DND-41 (cell line): ENCODE data around the gene ERP29.

ENCODE experiments used
- ATAC-seq: fragments of 200-7000 bp; cut with Tn5 transposase; 3 replicates; pipeline ENCODE4 v1.9.1; 2021; ENCODE audit warnings: low read depth; ENCODE audit not compliant: insufficient read depth
- DNase-seq: peaks from one replicate; pipeline ENCODE4 v3.0.0-alpha.2; 2020
- H2AFZ ChIP-seq: 2 replicates; pipeline ENCODE4 v1.6.0; 2012; ENCODE audit warnings: low read depth, low read length
- H3K27ac ChIP-seq: 2 replicates; pipeline ENCODE4 v1.5.1; 2012; ENCODE audit warnings: low read length, inconsistent platforms
- H3K27me3 ChIP-seq: fragments of 200-600 bp; sonication (generic); 2 replicates; pipeline ENCODE4 v1.6.0; 2012; ENCODE audit warnings: low read length, mild to moderate bottlenecking, inconsistent platforms; ENCODE audit not compliant: insufficient read depth, poor library complexity
- H3K36me3 ChIP-seq: 2 replicates; pipeline ENCODE4 v1.5.1; 2012; ENCODE audit warnings: low read length, inconsistent platforms; ENCODE audit not compliant: insufficient read depth
- H3K4me1 ChIP-seq: 2 replicates; pipeline ENCODE4 v1.5.1; 2012; ENCODE audit warnings: mild to moderate bottlenecking, low read length; ENCODE audit not compliant: insufficient read depth
- H3K4me2 ChIP-seq: 2 replicates; pipeline ENCODE4 v1.6.0; 2012; ENCODE audit warnings: mild to moderate bottlenecking, moderate library complexity, low read length, inconsistent platforms; ENCODE audit not compliant: insufficient read depth
- H3K4me3 ChIP-seq, 2 experiments: fragments of 200-600 bp in 1 of 2; shearing (Covaris generic) in 1 of 2; 2 replicates each; pipeline ENCODE4 v1.5.1; 2012 to 2016; ENCODE audit warnings: inconsistent platforms in 2 of 2, low read length in 2 of 2, mild to moderate bottlenecking in 2 of 2, low read depth in 1 of 2, moderate library complexity in 1 of 2
- H3K79me2 ChIP-seq: 2 replicates; pipeline ENCODE4 v1.6.0; 2012; ENCODE audit warnings: low read length, inconsistent platforms; ENCODE audit not compliant: insufficient read depth
- H3K9ac ChIP-seq: 2 replicates; pipeline ENCODE4 v1.6.0; 2012; ENCODE audit warnings: low read depth, mild to moderate bottlenecking, inconsistent platforms, low read length, moderate library complexity
- H3K9me3 ChIP-seq: 2 replicates; pipeline ENCODE4 v1.5.1; 2012; ENCODE audit warnings: low read length, moderate library complexity, mild to moderate bottlenecking, inconsistent platforms; ENCODE audit not compliant: insufficient read depth, severe bottlenecking
- H4K20me1 ChIP-seq: 2 replicates; pipeline ENCODE4 v1.6.0; 2012; ENCODE audit warnings: low read length; ENCODE audit not compliant: insufficient read depth
- EZH2 ChIP-seq: IDR thresholded peaks from 3 replicates; pipeline ENCODE4 v1.6.1; 2012; ENCODE audit warnings: borderline replicate concordance, low read depth, mild to moderate bottlenecking, moderate library complexity, low read length, inconsistent platforms; ENCODE audit not compliant: severe bottlenecking
- TF ChIP-seq, protein P1 (sequence below): IDR thresholded peaks from 2 replicates; pipeline ENCODE4 v1.5.1; 2012; ENCODE audit warnings: borderline replicate concordance, low read length, moderate library complexity, mild to moderate bottlenecking; ENCODE audit not compliant: poor library complexity, severe bottlenecking; ENCODE audit errors: extremely low read depth

ERP29 gene

DNA sequence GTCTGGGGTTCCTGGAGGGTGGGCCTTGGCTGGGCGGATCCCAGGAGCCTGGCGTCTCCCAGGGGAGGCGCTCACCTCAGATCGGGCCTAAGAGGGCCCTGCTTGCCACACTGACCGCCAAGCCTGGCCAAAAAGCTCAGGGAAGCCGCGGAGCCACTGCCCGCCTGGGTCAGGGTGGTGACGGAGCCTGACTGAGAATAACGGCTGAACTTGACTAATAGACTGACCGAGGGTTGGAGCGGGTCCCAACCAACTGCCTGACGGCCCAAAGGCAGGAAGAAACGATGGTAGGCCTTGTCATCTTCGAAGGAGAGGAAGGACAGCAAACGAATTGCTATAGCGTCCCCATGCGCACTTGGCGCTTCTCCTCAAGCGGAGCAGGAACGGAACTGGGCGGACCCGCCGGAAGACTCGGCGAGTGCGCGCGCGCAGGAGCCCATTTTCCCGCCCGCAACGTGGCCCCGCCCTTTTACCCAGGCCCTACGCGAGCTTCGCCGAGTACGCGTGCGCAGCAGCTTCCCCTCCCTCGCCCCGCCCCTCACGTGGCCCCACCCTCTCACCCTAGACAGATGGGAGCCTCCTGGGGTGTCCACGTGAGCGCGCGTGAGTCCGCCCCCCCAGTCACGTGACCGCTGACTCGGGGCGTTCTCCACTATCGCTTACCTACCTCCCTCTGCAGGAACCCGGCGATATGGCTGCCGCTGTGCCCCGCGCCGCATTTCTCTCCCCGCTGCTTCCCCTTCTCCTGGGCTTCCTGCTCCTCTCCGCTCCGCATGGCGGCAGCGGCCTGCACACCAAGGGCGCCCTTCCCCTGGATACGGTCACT, at the start of gene ERP29, which contains the start of gene TMEM116:
ERP29 (plus strand) TSS at position 652 of the 826 bp plus-strand sequence; CDS start at position 692, 40 bp downstream.
TMEM116 (minus strand) TSS at position 391 of the 826 bp plus-strand sequence. CDS start 7,895 bp downstream, outside the sequence.
- Histone ChIP-seq H3K27ac (peak within 1 kb of the TSS; percentile 99), H2AFZ (peak within 1 kb of the TSS; percentile 95)
- TF ChIP-seq EZH2 = no peak
- TF ChIP-seq, protein P1, sequence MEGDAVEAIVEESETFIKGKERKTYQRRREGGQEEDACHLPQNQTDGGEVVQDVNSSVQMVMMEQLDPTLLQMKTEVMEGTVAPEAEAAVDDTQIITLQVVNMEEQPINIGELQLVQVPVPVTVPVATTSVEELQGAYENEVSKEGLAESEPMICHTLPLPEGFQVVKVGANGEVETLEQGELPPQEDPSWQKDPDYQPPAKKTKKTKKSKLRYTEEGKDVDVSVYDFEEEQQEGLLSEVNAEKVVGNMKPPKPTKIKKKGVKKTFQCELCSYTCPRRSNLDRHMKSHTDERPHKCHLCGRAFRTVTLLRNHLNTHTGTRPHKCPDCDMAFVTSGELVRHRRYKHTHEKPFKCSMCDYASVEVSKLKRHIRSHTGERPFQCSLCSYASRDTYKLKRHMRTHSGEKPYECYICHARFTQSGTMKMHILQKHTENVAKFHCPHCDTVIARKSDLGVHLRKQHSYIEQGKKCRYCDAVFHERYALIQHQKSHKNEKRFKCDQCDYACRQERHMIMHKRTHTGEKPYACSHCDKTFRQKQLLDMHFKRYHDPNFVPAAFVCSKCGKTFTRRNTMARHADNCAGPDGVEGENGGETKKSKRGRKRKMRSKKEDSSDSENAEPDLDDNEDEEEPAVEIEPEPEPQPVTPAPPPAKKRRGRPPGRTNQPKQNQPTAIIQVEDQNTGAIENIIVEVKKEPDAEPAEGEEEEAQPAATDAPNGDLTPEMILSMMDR = peak; percentile 66

DNA sequence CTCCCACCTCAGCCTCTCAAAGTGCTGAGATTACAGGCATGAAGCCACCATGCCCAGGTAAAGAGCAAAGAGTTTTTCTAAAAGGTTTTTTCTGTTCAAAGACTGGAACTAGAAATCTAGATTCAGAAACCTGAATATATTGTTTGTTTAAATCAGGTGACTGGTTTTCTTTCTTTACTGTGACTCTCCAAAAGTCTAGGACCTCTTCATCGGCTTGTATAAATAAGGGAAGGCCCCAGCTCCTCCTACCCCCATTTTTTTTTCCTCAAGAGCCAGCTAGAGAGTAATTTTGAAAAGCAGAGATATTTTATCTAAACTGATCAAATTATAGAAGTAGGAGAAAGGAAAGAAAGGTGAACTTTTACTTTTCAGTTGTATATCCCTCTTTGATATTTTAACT, 48.3 kb upstream of the ERP29 start:
- ATAC-seq (no peak), DNase-seq (no peak)
- Histone ChIP-seq H4K20me1 (no peaks in the 10 kb centered on the region), H3K36me3 (no peaks in the 10 kb centered on the region), H3K4me3 (no peak overlapping the region), H3K4me1 (no peaks in the 10 kb centered on the region), H3K4me2 (no peak overlapping the region), H3K9me3 (no peaks in the 10 kb centered on the region), H2AFZ (no peak overlapping the region), H3K27me3 (no peaks in the 10 kb centered on the region), H3K9ac (no peak overlapping the region), H3K27ac (no peak overlapping the region), H3K79me2 (no peaks in the 10 kb centered on the region)
- TF ChIP-seq EZH2 = no peak
- TF ChIP-seq, protein P1 = no peak

More for the DNA sequence above, at the start of gene ERP29, which contains the start of gene TMEM116:
- H3K36me3 ChIP-seq = peaks cover 28% of the 10 kb centered on the region
- peak within 1 kb of the TSS; percentile 87 to 98 for H3K4me3 ChIP-seq
- H3K9ac ChIP-seq = peak within 1 kb of the TSS; percentile 98
- H3K9me3 ChIP-seq = no peaks in the 10 kb centered on the region
- H3K79me2 ChIP-seq = peaks cover 68% of the 10 kb centered on the region
- H3K4me1 ChIP-seq = peaks cover 43% of the 10 kb centered on the region
- peak; percentile 100 for DNase-seq
- H3K4me2 ChIP-seq = peak within 1 kb of the TSS; percentile 83
- peak; percentile 84 for ATAC-seq
- H3K27me3 ChIP-seq = no peaks in the 10 kb centered on the region
- H4K20me1 ChIP-seq = peaks cover 26% of the 10 kb centered on the region

GRCh38 chr12:111971800-111972199, 41.4 kb upstream of the ERP29 start:
- Histone ChIP-seq H3K4me2 (no peak overlapping the region), H4K20me1 (no peaks in the 10 kb centered on the region), H3K27ac (no peak overlapping the region), H3K79me2 (no peaks in the 10 kb centered on the region), H3K27me3 (no peaks in the 10 kb centered on the region), H2AFZ (no peak overlapping the region), H3K36me3 (no peaks in the 10 kb centered on the region), H3K4me3 (no peak overlapping the region), H3K9ac (no peak overlapping the region), H3K9me3 (peaks cover 8% of the 10 kb centered on the region), H3K4me1 (no peaks in the 10 kb centered on the region)
- ATAC-seq = no peak
- TF ChIP-seq, protein P1 = no peak
- no peak for TF ChIP-seq EZH2
- DNase-seq = no peak
